Activated CD8-positive, alpha-beta memory T cell treated with anti-CD3 and anti-CD28 coated beads for 1 hour (primary cell): Measurements from ENCODE around the gene MVD.
"Not testable (repeated sequence)": the region's sequence is repeated elsewhere in the genome, so short reads cannot be mapped to it uniquely, and the experiment has no call there.

Source experiments
- DNase-seq, 2 donors: peaks; one replicate each; pipeline ENCODE4 v3.0.0-alpha.2; 2020; ENCODE audit warnings: low read depth in 1 of 2; ENCODE audit errors: extremely low read depth in 1 of 2

The MVD gene

DNA sequence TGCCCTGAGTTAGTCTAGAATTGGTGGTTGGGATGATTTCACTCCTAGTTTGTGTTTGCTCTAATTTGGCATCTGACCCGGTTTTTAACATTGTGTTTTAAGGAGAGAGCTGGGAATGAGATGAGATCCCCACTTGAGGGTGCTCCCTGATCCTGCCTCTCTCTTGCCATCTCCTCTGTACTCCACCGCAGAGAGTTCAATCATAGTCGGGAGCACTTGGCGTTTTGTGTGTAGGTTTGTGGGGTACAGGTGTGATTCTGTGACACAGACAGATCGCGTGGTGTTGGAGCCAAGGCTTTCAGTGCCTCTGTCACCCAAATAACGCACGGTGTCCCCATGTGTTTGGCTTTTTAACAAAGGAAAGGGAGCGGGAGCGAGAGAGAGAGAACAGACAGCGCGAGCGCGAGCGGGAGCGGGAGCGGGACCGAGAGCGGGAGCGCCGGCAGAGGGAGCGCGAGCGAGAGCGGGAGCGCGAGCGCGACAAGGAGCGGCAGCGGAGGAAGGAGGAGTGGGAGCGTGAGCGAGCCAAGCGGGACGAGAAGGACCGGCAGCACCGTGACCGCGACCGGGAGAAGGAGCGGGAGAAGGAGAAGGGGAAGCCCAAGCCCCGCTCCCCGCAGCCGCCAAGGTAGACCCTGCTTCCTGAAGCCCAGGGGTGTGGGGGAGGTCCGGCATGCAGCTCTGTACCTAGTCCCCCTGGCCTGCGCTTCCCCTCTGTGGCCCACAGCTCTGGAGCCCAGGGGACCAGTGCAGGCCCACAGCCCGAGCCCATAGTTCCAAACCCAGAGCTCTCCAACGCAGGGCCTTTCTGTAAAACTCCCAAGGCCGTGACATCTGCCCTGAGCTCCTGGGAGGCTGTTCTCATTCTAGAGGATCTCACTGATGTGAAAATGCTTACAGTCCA, 51.7 kb downstream of the MVD start:
- DNase-seq, result no peak

DNA sequence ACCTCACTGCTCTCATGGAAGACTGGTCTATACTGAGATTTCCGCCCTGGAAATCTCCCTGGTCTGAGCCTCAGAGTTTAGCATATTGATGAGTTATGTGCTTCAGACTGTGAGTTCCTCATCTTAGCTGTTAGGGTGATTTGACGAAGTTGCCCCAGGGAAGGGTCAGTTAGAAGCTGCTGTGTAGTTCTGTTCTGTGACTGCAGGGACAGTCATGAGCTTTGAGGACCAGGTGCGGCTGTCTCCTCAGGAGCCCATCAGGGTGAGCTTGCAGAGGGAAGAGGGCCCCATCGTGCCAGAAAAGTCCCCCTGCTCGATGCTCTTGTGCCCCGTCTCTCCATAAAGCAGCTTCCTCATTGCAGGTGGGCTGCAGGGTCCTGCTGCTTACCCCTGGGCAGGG, 52.8 kb downstream of the MVD start:
- no peak for DNase-seq

DNA sequence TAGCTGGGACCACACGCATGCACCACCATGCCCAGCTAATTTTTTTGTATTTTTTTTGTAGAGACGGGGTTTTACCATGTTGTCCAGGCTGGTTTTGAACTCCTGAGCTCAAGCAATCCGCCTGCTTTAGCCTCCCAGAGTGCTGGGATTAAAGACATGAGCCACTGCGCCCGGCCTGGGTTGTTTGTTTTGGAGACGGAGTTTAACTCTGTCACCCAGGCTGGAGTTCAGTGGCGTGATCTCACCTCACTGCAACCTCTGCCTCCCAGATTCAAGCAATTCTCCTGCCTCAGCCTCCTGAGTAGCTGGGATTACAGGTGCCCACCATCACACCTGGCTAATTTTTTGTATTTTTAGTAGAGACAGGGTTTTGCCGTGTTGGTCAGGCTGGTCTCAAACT, 53.5 kb downstream of the MVD start:
- not testable (repeated sequence) for DNase-seq

DNA sequence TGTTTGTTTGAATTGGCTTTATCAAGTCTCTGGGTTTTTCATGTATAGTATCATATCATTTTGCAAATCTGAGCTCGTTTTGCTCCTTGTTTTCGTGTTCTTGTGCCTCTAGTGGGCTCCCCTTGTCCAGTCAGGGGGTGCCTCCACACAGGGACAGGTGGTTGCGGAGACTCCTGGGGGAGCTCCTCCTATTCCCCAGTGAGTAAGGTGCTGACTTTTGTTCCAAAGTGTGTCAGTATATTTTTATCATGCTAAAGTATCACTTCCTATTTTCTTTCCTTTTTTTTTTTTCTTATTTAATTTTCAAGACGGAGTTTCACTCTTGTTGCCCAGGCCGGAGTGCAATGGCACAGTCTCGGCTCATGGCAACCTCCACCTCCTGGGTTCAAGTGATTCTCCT, 54.8 kb downstream of the MVD start:
- DNase-seq, result no peak

DNA sequence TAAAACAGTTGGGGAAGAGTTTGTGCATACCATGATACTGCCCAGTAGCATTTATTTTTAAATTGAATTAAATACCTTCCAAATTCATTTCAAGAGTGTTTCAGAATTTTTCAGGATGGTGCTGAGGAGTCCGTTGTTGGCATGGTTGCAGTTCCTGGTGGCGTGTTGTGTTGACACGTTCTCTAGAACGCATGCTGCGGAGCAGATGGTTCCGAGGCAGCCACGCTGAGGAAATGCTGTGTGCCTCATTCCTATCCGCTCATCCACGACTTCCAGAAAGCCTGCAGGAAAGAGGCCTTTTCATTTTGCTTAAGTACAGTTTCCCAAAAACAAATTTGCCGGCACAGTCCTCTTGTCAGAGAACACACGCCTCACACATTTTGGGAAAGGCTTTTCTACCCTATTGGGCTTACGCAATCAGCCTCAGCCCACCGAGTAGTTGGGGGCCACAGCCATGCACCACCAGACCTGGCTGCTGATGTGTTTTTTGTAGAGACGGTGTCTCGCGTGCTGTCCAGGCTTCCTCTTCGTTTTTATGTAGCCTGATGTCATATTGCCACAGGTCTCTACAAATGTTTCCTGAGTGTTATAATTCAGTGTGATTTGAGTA, 56.6 kb downstream of the MVD start:
- DNase-seq, result no peak

DNA sequence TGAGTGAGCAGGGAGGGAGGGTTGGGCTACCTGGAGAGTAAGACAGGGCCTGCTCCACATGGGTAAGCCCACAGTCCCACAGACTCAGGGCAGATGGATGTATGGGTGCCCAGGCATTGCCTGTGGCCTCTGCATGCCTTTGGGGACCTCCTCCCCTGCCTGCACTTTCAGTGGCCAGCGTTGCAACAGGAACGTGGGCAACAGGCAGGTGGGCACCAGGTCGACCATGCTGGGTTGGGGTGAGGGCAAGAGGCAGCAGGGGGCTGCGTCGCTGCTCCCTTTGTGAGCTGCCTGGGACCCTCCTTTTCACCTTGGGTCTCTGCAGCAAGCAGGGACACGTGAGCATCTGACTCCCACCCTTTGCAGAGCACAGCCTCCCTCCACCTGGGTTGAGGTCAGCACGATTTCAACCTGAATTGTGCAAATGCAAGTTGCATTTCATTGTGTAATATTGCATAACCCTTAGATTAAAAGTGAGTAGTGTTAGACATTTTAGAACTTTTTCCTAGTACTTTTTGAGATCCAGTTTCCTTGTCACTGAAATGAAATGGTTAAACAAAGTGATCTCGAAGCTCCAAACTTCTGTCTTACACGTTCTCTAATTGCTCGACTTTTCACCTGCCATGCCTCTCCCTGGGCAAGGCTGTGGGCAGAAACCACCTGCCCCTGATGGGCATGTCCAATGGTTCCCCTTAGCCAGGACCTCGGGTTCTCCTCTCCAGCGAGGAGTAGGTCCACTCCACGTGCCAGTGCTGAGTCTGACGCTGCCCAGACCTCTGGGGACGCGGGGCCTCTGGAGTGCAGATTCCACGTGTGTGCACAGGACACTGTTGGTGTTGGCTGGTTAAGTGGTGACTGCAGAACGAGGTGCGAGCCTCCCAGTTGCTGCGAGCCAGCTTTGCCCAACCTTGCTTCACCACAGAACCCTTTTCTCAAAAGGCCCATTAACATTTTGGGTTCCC, 57.4 kb downstream of the MVD start:
- DNase-seq, result no peak

DNA sequence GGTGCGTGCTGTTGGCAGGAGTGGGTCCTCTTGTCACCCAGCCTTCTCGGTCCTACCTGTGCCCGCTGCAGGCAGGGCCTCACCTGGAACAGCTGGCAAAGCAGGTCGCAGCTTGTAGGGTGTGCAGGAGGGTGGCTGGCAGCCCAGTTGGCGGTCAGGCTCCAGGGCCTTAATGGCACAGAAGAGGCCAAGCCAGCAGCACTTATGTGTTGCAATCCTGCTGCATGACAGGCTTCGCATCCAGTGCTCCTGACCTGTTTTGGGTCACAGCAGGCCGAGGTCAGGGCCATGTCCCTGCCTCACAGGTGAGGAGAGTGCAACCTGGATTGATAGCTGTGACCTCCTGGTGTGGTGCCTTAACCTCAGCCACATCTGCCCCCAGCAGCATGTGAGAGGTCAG, 60.8 kb downstream of the MVD start:
- no peak for DNase-seq
